ENCODE measurements around the gene TPK1.

TPK1 gene

GRCh38 chr7:144713850-144714249, 122.0 kb downstream of the TPK1 start:
- no peak for DNase-seq

GRCh38 chr7:144710791-144711190, 125.1 kb downstream of the TPK1 start:
- DNase-seq = no peak

- no peak for DNase-seq
Measured at GRCh38 chr7:144709066-144709465, 126.8 kb downstream of the TPK1 start.

- DNase-seq = no peak
Measured at GRCh38 chr7:144691240-144691639, 144.6 kb downstream of the TPK1 start.

DNA sequence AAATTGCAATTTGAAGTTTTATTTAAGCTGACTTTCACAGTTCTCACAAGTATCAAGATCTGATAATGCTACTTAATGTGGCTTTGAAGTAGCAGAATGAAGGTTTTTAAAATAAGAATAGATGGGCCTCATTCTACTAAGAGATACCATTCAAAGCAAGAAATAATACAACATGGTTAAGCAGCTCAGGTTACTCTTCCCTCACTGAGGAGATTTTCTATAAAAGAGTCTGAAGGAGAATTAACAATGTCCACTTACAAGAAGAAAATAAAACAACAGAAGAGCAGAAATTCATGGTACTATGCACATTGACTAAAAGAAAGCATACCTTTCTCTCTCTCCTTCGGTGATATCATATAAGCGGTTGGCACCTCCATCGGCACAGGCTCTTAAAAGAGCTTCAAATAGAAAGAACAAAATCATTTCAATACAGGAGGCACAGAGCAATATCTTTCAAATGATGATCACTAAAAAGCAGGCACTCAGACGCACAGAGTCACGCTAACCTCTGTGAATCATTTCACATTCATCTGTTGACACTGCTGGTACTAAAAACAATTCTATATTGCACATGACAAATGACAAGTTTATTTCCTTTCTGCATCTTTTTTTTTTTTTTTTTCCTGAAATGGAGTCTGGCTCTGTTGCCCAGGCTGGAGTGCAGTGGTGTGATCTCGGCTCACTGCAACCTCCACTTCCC, 153.1 kb downstream of the TPK1 start:
- DNase-seq = no peak

- DNase-seq = no peak
Measured at GRCh38 chr7:144676492-144676891, 159.4 kb downstream of the TPK1 start.

GRCh38 chr7:144674550-144674949, 161.3 kb downstream of the TPK1 start:
- no peak for DNase-seq

DNA sequence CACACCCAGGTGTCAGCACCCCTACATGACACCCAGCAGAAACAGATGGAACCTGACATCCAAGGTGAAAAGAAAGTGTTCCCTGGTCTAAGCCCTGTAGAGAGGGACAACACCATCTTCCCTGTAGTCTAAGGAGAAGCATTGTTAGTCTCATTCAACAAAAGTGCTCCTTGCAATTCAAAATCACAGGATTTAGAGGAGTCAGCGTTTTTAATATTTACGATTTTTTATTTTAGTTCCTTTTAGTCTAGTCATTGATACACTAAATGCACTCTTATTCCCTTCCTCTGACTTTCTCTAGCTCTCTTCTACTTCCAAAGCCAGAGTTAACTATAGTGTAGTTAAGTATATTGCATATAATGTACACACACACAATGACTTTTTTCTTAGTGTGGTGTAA, 163.0 kb downstream of the TPK1 start:
- DNase-seq = no peak

GRCh38 chr7:144671429-144671828, 164.4 kb downstream of the TPK1 start:
- DNase-seq = no peak

- DNase-seq = no peak
Measured at GRCh38 chr7:144670218-144670617, 165.6 kb downstream of the TPK1 start.

DNA sequence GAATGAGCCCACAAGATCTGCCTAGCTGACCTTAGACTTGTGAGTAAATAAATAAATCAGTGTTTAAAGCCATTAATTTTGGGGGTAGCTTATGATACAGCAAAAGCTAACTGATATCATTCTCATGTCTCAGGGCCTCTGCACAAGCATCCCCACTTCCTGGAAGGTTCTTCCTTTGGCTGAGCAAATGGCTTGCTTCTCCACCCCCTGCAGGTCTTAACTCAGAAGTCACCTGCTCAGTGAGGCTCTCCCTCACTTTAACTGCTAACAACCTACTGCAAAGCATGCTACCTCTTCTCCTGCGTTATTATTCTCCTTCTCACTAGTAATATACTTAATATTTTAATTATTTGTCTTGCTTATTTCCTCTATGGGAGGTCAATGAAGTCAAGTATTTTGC, 167.3 kb downstream of the TPK1 start:
- DNase-seq = no peak

DNA sequence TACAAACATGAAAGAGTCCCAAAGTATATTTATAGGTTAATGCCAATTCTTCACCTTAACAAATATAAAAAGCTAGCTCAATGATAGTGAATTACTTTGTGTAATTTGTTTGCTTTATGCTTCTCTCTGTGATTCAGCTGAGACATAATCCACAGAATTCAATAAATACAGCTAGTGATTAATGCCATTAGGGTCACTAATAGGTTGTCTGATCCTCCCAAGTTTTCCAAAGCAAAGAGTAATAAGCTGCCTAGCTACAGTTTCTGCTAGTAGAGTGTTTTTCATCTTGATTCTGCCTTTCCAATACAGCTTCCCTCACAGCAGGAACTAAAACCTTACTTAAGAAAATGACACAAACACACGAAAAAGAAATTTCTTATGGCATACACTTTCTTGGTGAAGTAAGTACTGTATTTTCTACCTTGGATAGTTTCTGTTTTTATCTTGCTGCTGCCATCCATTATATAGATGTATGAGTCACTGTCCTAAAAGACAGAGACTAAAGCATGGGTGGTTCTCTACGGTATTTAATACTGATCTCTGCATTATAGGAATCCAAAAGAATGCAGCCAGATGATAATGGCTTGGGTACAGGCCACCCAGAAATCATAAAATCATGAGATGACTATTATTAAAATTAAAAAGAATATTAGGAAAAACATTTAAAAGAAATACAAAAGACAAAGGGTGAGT, 170.0 kb downstream of the TPK1 start:
- no peak for DNase-seq

GRCh38 chr7:144659211-144659610, 176.6 kb downstream of the TPK1 start:
- no peak for DNase-seq

DNA sequence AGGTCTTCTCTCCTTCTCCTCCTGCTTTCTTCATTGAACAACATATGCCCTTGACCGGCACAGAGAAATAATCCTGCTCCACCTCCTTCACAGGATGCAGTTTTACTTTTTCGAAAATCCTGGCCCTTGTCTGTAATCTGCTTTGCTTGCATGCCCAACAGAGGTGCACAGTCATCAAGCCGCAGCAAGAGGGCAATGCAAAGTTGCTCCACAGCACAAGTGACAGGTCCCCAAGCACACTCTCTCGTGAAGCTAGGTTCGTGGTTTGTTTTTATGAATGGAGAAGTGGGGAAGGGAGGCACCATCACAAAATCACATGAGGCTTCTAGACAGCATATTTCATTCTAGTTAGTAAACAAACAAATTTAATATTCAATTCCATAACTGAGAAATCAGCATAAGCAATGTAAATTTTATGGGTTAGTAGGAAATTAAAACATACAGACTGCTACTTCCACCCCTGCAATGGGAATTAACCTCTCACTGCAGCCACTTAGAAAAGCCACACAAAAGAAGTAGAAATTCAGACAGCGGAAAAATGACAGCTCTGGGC, 178.8 kb downstream of the TPK1 start:
- no peak for DNase-seq

- DNase-seq = no peak
Measured at GRCh38 chr7:144653449-144653848, 182.4 kb downstream of the TPK1 start.

- DNase-seq = no peak
Measured at GRCh38 chr7:144650439-144650838, 185.4 kb downstream of the TPK1 start.

DNA sequence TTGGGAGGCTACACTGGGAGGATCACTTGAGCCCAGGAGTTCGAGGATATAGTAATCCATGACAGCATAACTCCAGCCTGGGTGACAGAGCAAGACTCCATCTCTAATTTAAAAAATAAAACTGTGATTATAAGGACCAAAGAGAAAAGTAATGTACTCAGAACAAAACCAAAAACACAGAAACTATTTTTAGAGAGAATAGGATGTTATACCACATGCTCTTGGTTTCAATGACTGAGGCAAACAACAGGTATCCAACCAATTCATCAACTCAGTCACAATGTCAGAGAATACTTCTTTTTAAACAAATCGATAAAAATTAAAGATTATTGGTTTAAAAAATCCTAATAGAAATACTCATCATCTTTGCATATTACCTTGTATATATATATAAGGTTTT, 186.7 kb downstream of the TPK1 start:
- no peak for DNase-seq

- no peak for DNase-seq
Measured at GRCh38 chr7:144641389-144642044, 194.3 kb downstream of the TPK1 start.

DNA sequence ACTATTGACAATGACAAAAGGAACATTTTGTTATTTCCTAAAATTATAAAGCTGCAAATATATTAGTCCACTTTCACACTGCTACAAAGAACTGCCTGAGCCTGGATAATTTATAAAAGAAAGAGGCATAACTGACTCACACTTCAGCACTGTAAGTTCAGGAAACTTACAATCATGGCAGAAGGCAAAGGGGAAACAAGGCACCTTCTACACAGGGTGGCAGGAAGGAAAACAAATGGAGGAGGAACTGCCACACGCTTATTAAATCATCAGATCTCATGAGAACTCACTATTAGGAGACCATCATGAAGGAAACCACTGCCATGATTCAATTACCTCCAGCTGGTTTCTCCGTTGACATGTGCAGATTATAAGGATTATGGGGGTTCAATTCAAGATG, 203.1 kb downstream of the TPK1 start:
- no peak for DNase-seq

GRCh38 chr7:144629598-144629997, 206.3 kb downstream of the TPK1 start:
- DNase-seq = no peak

GRCh38 chr7:144629011-144629410, 206.8 kb downstream of the TPK1 start:
- no peak for DNase-seq

DNA sequence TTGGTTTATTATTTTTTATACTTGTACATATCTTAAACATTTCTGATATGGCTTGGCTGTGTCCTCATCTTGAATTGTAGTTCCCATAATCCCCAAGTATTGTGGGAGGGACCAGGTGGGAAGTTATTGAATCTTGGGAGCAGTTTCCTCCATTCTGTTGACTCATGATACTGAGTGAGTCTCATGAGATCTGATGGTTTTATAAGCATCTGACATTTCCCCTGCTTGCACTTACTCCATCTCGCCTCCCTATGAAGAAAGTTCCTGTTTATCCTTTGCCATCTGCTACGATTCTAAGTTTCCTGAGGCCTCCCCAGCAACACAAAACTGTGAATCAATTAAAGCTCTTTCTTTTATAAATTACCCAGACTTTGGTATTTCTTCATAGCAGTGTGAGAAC, 207.7 kb downstream of the TPK1 start:
- DNase-seq = no peak

DNA sequence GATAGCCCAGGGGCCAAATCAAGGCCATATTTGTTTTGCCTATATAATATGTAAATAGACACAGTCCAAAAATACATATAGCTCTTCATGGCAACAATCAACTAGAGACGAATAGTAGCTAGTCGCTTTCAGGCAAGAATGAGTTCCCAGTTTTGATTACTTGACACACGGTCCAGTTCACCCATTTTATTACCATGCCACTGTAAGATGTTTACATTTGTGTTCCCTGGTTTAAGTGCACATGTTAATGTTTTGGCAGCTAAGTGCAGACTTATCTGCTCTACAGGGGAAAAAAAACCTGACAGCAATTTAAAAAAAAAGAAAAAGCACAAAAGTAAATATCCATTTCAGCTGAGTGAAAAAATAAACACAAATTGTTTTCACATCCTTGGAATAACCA, 213.1 kb downstream of the TPK1 start:
- no peak for DNase-seq

GRCh38 chr7:144606261-144606660, 229.6 kb downstream of the TPK1 start:
- DNase-seq = no peak

Measured in left hindlimb (tissue), 1 donor.